Hepatocyte (in vitro differentiated cells): Measurements from ENCODE around the gene AP2A1. TPM values are rescaled to one million over a fixed set of nuclear protein-coding genes. Genes with fewer than 3 reads are reported as not detected.

Experiments
- DNase-seq: peaks from one replicate; pipeline ENCODE4 v3.0.0-alpha.2; 2016; ENCODE audit warnings: low spot score
- H2AFZ ChIP-seq: fragments of 200-600 bp; sonication (generic); 2 replicates; pipeline ENCODE4 v1.6.0; 2016; ENCODE audit warnings: antibody characterized with exemption, mild to moderate bottlenecking
- H3K27ac ChIP-seq: fragments of 200-600 bp; sonication (generic); 2 replicates; pipeline ENCODE4 v1.5.1; 2016; ENCODE audit warnings: mild to moderate bottlenecking
- H3K27me3 ChIP-seq: fragments of 200-600 bp; sonication (generic); 2 replicates; pipeline ENCODE4 v1.6.1; 2016
- H3K36me3 ChIP-seq: fragments of 200-600 bp; sonication (generic); replicated peaks from 2 replicates; pipeline ENCODE4 v1.5.1; 2016; ENCODE audit warnings: low read depth; ENCODE audit not compliant: insufficient read depth
- H3K4me1 ChIP-seq: fragments of 200-600 bp; sonication (generic); 2 replicates; pipeline ENCODE4 v1.5.1; 2016; ENCODE audit warnings: mild to moderate bottlenecking, moderate library complexity; ENCODE audit not compliant: insufficient read depth
- H3K4me2 ChIP-seq: fragments of 200-600 bp; sonication (generic); 2 replicates; pipeline ENCODE4 v1.6.0; 2016
- H3K4me3 ChIP-seq: fragments of 200-600 bp; sonication (generic); 2 replicates; pipeline ENCODE4 v1.5.1; 2016; ENCODE audit warnings: mild to moderate bottlenecking
- H3K79me2 ChIP-seq: fragments of 200-600 bp; sonication (generic); 2 replicates; pipeline ENCODE4 v1.6.0; 2017; ENCODE audit warnings: mild to moderate bottlenecking
- H3K9me2 ChIP-seq: fragments of 200-600 bp; sonication (generic); replicated peaks from 2 replicates; pipeline ENCODE4 v1.6.0; 2017; ENCODE audit warnings: mild to moderate bottlenecking; ENCODE audit not compliant: insufficient read depth
- H3K9me3 ChIP-seq: fragments of 200-600 bp; sonication (generic); 2 replicates; pipeline ENCODE4 v1.5.1; 2016; ENCODE audit warnings: low read depth, mild to moderate bottlenecking
- H4K20me1 ChIP-seq: fragments of 200-600 bp; sonication (generic); 2 replicates; pipeline ENCODE4 v1.6.0; 2016; ENCODE audit warnings: mild to moderate bottlenecking; ENCODE audit not compliant: insufficient read depth, poor library complexity, severe bottlenecking
- CTCF ChIP-seq: fragments of 200-600 bp; sonication (generic); IDR thresholded peaks from 2 replicates; pipeline ENCODE4 v1.5.1; 2016; ENCODE audit warnings: antibody characterized with exemption, mild to moderate bottlenecking; ENCODE audit not compliant: poor library complexity
- EZH2 ChIP-seq: fragments of 200-600 bp; sonication (generic); IDR thresholded peaks from 2 replicates; pipeline ENCODE4 v1.6.1; 2016; ENCODE audit warnings: antibody characterized with exemption, mild to moderate bottlenecking, borderline replicate concordance
- EZH2phosphoT487 ChIP-seq: fragments of 200-600 bp; sonication (generic); IDR thresholded peaks from one replicate; pipeline ENCODE4 v1.6.1; 2018; ENCODE audit warnings: antibody characterized with exemption, mild to moderate bottlenecking, low read depth, moderate library complexity; ENCODE audit not compliant: unreplicated experiment, severe bottlenecking
- WGBS: methylation state at CpG from one replicate; pipeline ENCODE4 v1.1.6; 2016; ENCODE audit warnings: low lambda C conversion rate; ENCODE audit errors: missing lambda C conversion rate; 5-methylcytosine and 5-hydroxymethylcytosine counted together
- polyA plus RNA-seq: library from polyadenylated mRNA; unstranded; fragments of >200 nt; fragmentation: Nextera tagmentation; extraction: Ambion mirVana; gene quantifications from 2 replicates; pipeline ENCODE4 v1.2.1, GENCODE V29; 2016
- total RNA-seq: library from RNA; depleted of rRNA; stranded (reverse); fragments of >200 nt; gene quantifications from 2 replicates; pipeline ENCODE4 v1.2.3, GENCODE V29; 2014

AP2A1 gene
- total and polyA plus RNA-seq, 2 experiments from 2014 or later = 62.1 to 64.8 TPM

- H3K9me3 ChIP-seq = no peaks in the 10 kb centered on the region
- no peak for DNase-seq
- H4K20me1 ChIP-seq = peaks cover 4% of the 10 kb centered on the region
- no peaks in the 10 kb centered on the region for H3K36me3 ChIP-seq
- H3K4me1 ChIP-seq = no peaks in the 10 kb centered on the region
- H3K79me2 ChIP-seq = peaks cover 2% of the 10 kb centered on the region
- H3K27ac ChIP-seq = no peak overlapping the region
- H2AFZ ChIP-seq = no peak overlapping the region
- no peak for TF ChIP-seq EZH2
- no peak for TF ChIP-seq CTCF
- TF ChIP-seq EZH2phosphoT487 = no peak
- 96% methylated on average over 9 of the region's 9 CpGs for WGBS
- no peaks in the 10 kb centered on the region for H3K9me2 ChIP-seq
- H3K4me2 ChIP-seq = no peak overlapping the region
- no peak overlapping the region for H3K4me3 ChIP-seq
- H3K27me3 ChIP-seq = no peaks in the 10 kb centered on the region
Observed at GRCh38 chr19:49832556-49832955, 65.8 kb downstream of the AP2A1 start.

- WGBS = 94% methylated on average over 7 of the region's 7 CpGs
- H3K9me2 ChIP-seq = no peaks in the 10 kb centered on the region
- no peak overlapping the region for H3K4me2 ChIP-seq
- TF ChIP-seq EZH2phosphoT487 (no peak), CTCF (no peak), EZH2 (no peak)
- H2AFZ ChIP-seq = no peak overlapping the region
- no peak overlapping the region for H3K4me3 ChIP-seq
- no peak for DNase-seq
- no peaks in the 10 kb centered on the region for H4K20me1 ChIP-seq
- H3K27me3 ChIP-seq = no peaks in the 10 kb centered on the region
- H3K79me2 ChIP-seq = no peaks in the 10 kb centered on the region
- no peak overlapping the region for H3K27ac ChIP-seq
- H3K4me1 ChIP-seq = no peaks in the 10 kb centered on the region
- H3K9me3 ChIP-seq = no peaks in the 10 kb centered on the region
- no peaks in the 10 kb centered on the region for H3K36me3 ChIP-seq
Observed at GRCh38 chr19:49833599-49833998, 66.8 kb downstream of the AP2A1 start.

- Histone ChIP-seq H3K4me3 (no peak overlapping the region), H3K9me3 (no peaks in the 10 kb centered on the region), H3K4me2 (no peak overlapping the region), H4K20me1 (no peaks in the 10 kb centered on the region), H3K27me3 (no peaks in the 10 kb centered on the region), H2AFZ (no peak overlapping the region), H3K4me1 (no peaks in the 10 kb centered on the region), H3K36me3 (no peaks in the 10 kb centered on the region), H3K79me2 (no peaks in the 10 kb centered on the region), H3K27ac (no peak overlapping the region), H3K9me2 (no peaks in the 10 kb centered on the region)
- 88% methylated on average over 4 of the region's 12 CpGs for WGBS
- no peak for DNase-seq
- no peak for TF ChIP-seq EZH2
- no peak for TF ChIP-seq CTCF
- no peak for TF ChIP-seq EZH2phosphoT487
Observed at GRCh38 chr19:49835562-49835961, 68.8 kb downstream of the AP2A1 start.
